ENCODE data around the gene GABRG3. TPM values are rescaled to one million over a fixed set of nuclear protein-coding genes. Genes with fewer than 3 reads are reported as not detected.

GABRG3 gene
- total and polyA plus RNA-seq, 2 donors (not counting 3 experiments of a cell fraction or from before 2014, with no cell fraction given) = not detected

GRCh38 chr15:27359586-27359985, 388.6 kb downstream of the GABRG3 start:
- Histone ChIP-seq H3K9me3 (replicated peaks; ENCODE audit: control insufficient read depth, insufficient read depth, low read length) (peaks cover 3% of the 10 kb centered on the region), H3K4me2 (ENCODE audit: insufficient read depth, low read length) (no peak overlapping the region), H3K36me3 (ENCODE audit: control insufficient read depth in 2 of 2, extremely low read depth in 1 of 2, insufficient read depth in 2 of 2, low read length in 2 of 2) (no peaks in the 10 kb centered on the region), H3K27ac (ENCODE audit: insufficient read depth, low read depth, low read length) (no peak overlapping the region), H3K9ac (replicated peaks; ENCODE audit: extremely low read depth, insufficient read depth, low read length) (no peak overlapping the region), H3K27me3 (ENCODE audit: control insufficient read depth in 2 of 2, insufficient read depth in 2 of 2, low read length in 2 of 2) (no peaks in the 10 kb centered on the region), H3K79me2 (ENCODE audit: control insufficient read depth, insufficient read depth, low read length) (no peaks in the 10 kb centered on the region), H2AFZ (ENCODE audit: low read depth, low read length) (no peak overlapping the region), H3K4me1 (ENCODE audit: control insufficient read depth, extremely low read depth, insufficient read depth, low read length) (no peaks in the 10 kb centered on the region), H4K20me1 (replicated peaks; ENCODE audit: control insufficient read depth, extremely low read depth, insufficient read depth, low read length) (no peaks in the 10 kb centered on the region), H3K4me3 (replicated peaks in 1 of 3; ENCODE audit: insufficient read depth in 1 of 3, low read depth in 1 of 3, low read length in 3 of 3) (no peak overlapping the region), H3K9me1 (replicated peaks; ENCODE audit: control insufficient read depth, extremely low read depth, insufficient read depth, low read length) (no peaks in the 10 kb centered on the region)
- intact Hi-C loops (cut with micrococcal nuclease) = loop anchor here (2.0 to 5.0 kb wide), 2 partner anchors 301 to 467 kb away; no protein-coding TSS in a partner anchor
- no peak for DNase-seq (ENCODE audit: low read depth, low spot score)
- no TSS peak for BruUV-seq (replicated peaks)
- POLR2A ChIA-PET = no interaction called here
- dilution Hi-C loops (cut with MboI; ENCODE audit: extremely low pct_ligation_motif_present, low sequenced_read_pairs) = no loop called here
- TF ChIP-seq MYC (IDR thresholded peaks at IDR 0.05; ENCODE audit: low read depth, low read length) = no peak
- no peak for TF ChIP-seq MAX (IDR thresholded peaks at IDR 0.05; ENCODE audit: insufficient read depth, insufficient read length)
- TF ChIP-seq FOS (IDR thresholded peaks at IDR 0.05; ENCODE audit: borderline replicate concordance, insufficient read depth, low read length) = no peak
- no peak for TF ChIP-seq POLR2A (IDR thresholded peaks at IDR 0.05; ENCODE audit: low read depth, low read length)
- TF ChIP-seq GATA2 (IDR thresholded peaks at IDR 0.05; ENCODE audit: insufficient read depth, insufficient read length, low read depth, low read length) = no peak
- TF ChIP-seq EZH2 (IDR thresholded peaks at IDR 0.05; ENCODE audit: borderline replicate concordance, low read depth, low read length, severe bottlenecking) = no peak
- no peak for TF ChIP-seq CTCF (IDR thresholded peaks at IDR 0.05; ENCODE audit: extremely low read depth in 1 of 2, insufficient read depth in 1 of 2, low read depth in 1 of 2, low read length in 2 of 2)
- no peak for TF ChIP-seq POLR2AphosphoS5 (IDR thresholded peaks at IDR 0.05; ENCODE audit: insufficient read depth, low read depth, low read length)
- no peak for TF ChIP-seq JUN (IDR thresholded peaks at IDR 0.05; ENCODE audit: borderline replicate concordance, insufficient read depth, insufficient read length, low read depth)
- CTCF ChIA-PET = interaction anchor here (1.0 kb wide), 1 partner anchor 469 kb away, joined by 3 read pairs; no protein-coding TSS in a partner anchor
- no peak for FAIRE-seq

All from endothelial cell of umbilical vein (primary cell).